NCI-H1436 (cell line): ENCODE results near the gene FOXO3.
"Not testable (repeated sequence)": the region's sequence is repeated elsewhere in the genome, so short reads cannot be mapped to it uniquely, and the experiment has no call there.

Source experiments
- DNase-seq: peaks from one replicate; lab custom pipeline; 2025; lab: John Stamatoyannopoulos, UW

Gene FOXO3

DNA sequence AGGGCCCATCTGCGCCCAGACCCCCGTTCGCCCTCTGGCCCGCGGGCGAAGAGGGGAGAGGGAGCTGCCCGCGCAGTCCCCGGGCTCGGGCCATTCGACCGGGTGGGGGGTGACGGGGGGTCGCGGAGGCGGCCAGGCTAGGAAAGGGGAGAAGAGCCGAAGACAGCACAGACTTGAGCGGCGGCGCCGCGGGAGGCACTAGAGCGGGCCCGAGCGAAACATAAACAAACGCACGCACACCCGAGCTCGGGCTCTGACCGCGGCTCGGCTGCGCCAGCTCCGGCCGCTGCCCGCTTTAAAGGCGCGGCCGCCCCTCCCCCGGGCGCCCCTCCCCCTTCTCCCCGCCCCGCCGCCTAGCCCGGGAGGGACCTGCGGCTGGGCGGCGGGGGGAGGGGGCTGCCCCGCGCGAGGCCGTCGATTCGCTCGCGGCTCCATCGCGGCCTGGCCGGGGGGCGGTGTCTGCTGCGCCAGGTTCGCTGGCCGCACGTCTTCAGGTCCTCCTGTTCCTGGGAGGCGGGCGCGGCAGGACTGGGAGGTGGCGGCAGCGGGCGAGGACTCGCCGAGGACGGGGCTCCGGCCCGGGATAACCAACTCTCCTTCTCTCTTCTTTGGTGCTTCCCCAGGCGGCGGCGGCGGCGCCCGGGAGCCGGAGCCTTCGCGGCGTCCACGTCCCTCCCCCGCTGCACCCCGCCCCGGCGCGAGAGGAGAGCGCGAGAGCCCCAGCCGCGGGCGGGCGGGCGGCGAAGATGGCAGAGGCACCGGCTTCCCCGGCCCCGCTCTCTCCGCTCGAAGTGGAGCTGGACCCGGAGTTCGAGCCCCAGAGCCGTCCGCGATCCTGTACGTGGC, at the start of gene FOXO3:
TSS of gene FOXO3 (plus strand) at position 455 of the 846 bp plus-strand sequence. CDS start at position 747, 292 bp downstream.
- peak; percentile 71 for DNase-seq

DNA sequence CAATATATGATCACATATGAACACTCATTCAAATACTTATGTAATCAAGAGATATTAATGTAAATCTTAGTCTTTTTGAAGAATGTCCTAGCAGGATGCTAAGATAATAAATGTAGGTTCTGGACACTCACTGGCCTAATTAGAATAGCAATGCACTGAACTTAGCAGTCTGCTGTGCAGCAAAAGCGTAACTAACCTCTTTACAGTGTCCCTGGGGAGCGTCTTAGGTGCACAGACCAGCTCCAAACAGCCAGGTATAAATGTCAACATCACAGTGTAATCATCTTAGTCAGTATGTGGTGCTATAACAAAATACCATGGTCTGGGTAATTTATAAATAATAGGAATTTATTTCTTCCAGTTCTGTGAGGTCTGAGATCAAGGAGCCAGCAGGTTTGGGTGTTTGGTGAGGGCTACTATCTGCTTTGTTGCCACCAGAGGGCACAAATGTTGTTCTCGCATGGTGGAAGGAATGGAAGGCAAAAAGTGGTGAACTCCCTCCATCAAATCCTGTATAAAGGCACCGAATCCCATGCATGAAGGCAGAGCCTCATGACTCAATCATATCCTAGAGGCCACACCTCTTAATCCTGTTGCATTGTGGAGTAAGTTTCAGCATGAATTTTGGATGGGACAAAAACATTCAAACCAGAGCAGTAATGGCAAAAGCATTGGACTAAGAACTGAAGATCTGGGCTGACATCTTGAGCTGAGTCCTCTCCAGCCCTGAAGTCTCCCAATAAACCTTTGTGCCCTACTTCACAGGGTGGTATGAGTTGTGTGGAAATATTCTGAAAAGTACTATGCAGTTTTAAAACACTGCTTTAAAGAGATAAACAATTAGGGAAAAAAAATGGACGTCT, 41.8 kb upstream of the FOXO3 start:
- DNase-seq: no peak

DNA sequence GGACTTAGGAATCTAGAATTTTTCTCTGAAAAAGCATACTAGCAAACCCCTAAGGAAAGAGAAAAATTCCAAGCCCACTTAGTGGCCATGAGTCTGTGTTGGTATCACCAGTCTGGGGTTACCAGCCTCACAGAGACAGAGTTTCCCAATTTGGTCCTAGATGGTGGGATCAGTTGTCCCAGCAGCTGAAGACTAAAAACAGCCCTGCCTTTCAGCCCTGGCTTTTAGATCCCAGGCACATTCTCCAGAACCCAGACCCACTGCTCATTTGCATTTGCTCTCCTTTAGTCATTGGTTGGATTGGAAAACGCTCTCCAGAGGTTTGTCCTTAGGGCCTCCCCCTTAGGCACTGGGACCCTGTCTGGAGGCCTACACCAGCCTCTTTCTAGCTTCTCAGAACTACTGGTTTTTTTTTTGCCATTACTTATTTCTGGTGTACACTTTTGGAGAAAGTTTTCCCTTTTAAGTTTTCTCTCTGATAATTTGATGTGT, 39.1 kb upstream of the FOXO3 start:
- no peak for DNase-seq

DNA sequence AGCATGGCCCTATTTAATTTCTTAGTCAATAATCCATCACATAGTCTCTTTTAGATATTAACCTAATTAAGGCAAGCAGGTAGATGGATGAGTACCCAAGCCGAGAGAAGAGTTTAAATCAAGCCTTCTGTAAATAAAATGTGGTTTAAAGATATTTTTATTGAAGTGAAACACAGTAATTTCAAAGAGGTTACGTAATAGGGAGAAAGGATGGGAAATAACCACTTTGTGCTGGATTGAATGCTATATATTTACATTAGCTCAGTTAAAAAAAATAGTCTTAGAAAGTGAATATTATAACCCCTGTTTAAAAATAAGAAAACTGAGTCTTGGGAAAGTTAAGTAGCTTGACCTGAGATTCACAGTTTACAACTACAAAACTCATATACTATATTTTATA, 37.0 kb upstream of the FOXO3 start:
- DNase-seq: no peak

DNA sequence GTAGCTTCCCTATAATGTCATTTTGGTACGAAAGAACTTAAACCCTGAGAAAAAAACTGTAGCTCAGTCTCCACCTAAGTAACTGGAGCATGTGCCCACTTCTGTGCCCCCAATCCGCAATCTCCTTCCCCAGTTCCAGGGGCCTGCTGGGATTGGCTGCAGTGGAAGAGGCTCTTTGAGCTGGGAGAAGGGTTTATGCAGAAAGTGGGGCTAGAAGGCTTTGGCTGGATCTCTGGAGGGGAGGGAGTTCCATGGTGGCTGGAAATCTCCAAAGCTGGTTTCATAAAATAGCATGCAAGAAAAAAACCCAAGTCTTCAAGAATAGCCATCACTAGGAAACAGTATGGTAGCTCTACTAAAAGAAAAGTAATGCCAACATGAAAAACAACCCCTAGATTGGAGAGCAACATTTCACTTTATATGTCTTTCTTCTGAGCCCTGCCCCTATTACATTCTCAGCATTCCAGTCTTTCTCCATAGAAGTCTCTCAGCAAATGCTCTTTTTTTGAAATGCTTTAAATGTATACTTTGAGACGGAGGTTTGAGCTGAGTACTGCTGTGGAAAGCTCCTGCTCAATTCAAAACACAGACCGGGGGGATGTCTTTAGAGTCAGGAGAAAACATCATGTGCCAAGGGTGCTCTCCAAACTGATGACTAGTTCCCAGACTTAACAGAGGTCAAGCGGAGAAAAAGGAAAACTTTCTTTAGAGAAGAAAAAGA, 36.0 kb upstream of the FOXO3 start:
- no peak for DNase-seq

DNA sequence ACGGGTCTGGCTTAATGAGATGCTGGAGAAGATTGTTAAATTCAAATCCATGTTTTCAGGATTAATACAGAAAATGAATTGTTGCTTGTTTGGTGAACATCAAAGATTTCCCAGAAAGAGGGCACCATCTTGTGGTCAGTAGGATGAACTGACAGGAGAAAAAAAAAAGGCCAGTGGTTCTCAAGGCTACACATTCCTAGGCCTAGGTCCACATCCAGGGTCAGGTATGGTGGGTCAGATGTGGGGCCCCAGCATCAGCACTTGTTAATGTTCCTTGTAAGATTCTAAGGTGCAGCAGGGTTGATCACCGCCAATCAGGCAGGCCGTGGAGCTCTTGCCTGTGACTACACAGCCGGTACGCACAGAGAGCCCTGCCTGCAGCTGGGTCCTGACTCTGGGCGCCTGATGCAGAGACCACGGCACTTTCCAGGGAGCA, 34.0 kb upstream of the FOXO3 start:
- no peak for DNase-seq

DNA sequence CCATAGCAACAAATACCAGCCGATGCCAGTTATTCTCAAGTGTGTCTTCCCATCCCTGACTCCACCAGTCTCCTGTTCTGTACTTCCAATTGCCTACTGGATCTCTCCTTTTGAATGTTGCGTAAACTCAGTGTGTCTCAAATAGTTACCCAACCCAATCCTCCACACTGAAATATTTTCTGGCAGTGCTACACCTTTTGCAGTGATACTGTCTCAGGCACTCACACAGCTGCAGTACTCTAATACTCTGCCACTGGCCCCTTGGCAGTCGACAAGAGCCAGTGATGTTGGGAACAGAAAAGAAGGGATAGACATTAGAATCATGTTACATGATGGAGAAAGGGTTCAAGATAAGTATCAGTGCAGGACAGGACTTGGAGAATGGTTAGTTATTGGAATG, 31.8 kb upstream of the FOXO3 start:
- DNase-seq: no peak

DNA sequence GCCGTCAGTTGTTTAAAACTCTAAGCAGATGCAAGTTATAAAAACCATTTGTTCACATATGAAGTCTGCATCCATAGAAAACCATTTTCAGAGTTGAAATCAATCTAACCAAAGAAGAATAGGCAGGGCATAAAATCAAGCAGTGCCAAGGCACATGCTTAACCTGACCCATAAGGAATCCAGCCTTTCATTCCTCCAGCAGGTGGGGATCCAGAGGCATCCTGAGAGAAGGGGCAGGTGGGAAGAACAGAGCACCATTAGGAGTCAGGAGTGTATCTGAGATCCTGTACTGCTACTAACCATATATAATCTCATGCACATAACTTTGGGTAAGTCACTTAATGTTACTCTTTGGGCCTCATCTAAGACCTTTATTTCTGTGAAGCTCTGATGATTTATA, 29.4 kb upstream of the FOXO3 start:
- no peak for DNase-seq

DNA sequence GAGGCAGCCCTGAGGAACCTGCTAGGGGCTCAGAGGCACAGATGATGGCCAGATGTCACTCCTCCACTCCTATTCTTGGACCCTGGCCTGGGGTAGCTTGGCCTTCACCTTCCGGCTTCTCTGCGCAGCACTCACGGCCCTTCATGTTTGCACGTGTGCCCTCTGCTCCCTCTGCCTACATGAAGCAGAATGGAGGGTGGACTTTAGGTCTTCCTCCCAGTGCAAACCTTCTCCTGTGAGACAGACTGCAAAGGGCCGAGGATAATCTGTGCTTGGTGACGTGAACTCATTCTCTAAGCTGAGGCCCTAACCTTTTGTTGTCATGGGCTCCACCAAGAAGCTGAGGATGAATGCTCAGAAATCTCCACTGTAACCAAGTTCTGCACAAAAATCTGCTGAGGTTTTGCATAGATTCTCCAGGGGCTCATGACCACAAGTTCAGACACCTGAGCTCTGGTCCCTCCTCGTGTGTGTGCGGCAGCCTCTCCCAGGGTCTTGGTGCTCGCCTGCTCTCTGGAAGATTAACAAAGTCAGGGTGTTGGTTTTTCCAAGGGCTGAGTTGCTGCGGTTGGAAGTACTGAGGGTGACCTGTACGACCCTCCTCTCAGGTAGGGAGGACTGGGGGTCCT, 25.5 kb upstream of the FOXO3 start:
- no peak for DNase-seq

DNA sequence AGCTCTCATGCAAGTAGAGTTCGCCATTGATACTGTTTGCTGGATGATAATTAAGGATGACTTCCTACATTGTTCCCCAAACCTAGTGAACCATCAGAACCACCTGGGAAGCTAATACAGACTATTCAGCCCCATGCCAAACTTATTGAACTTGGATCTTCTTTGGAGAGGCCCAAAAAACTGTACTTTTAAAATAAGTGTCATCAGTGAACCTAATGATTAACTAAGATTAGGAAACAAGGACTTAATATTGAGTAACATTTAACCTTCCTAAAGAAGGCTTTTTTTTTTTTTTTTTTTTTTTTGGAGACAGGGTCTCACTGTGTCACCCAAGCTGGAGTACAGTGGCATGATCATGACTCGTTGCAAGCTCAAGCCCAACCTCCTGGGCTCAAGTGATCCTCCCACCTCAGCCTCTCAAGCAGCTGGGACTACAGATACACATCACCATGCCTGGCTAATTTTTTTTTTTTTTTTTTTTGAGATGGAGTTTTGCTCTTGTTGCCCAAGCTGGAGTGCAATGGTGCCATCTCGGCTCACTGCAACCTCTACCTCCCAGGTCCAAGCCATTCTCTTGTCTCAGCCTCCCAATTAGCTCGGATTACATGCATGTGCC, 24.7 kb upstream of the FOXO3 start:
- DNase-seq: not testable (repeated sequence)

DNA sequence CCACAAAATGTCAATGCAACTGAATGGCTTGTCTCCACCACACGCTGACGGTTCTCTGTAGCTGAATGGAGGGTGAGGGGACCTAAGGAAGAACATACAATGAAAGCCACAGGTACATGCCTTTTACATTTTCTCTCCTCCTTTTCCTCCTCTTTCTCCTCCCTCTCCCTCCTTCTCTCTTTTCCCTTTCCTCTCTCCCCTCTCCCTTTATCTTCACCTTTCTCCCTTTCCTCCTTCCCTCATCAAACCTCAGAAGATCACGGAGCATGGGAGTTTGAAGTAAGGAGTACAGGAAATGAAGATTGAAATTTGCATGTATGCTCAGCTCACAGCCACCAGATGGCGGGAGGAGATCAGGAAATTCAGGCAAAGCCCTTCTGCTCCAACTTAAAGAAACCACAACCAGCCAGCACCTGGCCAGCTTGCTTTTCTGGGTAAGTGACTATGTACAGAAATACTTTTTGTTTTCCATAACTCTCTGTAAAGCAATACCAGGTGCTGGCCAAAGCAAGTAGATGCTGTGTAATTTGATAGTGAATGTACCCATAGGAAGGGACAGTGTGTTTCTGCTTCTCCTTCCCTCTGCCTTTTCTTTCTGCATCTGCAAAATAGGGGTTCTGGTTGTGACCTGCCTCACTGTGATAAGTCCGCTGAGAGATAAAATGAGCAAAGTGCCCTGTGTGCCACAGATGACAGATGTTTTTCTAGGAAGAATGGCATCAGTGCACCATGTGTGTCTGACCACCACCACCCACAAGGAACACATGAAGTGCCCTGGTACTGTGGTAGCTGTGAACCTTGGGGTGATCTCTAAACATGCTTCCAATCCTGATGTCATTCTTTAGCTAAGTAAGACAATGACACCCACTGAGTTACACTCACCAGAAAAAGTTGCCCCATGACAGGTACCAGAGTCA, 18.6 kb upstream of the FOXO3 start:
- DNase-seq: peak; percentile 77

DNA sequence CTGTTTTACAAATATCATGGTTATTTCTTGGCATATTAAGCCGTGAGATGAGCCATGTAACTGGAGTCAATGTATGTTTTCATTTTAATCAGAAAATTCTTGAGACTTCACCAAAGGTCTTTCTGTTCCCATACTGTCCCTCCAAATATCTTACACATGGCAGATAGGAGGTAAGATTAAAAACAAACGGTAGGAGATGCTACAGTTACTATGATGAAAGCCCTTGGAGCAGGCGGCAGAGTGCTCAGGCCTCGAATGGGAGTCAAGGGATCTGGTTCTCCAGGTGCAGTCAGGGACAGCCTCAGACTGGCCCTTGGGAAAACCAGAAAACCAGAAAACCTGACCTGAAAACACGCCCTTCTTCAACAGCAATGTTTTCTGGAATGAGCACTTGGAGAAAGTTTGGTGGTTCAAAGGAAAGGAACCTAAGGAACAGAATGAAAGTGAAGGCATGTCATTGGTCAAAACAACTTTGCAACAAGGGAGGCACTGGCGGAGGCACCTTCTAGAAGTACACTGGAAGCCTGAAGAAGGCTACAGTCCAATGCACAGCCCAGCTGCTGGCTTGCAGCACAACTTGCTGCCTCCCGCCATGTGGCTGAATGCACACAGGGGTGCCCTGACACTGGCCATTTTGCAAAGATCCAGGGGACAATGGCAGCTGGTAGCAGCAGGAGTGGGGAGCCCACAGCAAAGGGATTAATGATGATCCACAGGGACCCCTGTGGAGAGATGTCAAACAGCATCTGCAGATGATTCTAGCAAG, 17.4 kb upstream of the FOXO3 start:
- no peak for DNase-seq

DNA sequence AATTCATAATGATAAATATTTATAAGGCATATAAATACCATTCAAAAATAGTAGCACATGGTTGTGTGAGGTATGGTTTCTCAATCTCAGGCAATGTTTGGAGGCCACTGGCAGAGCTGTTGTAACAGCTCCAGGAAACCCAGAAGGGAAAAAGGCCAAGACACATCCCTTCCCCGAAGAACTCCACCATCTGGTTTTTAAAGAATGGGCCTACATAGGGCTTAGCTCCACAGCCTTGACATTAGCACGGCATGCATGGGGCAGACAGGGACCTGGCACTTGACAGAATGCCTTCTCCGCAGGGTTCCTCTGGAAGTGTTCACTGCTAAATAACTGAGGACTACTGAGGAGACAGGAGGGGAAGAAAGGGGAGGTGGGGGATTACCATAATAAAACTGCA, 16.1 kb upstream of the FOXO3 start:
- no peak for DNase-seq

DNA sequence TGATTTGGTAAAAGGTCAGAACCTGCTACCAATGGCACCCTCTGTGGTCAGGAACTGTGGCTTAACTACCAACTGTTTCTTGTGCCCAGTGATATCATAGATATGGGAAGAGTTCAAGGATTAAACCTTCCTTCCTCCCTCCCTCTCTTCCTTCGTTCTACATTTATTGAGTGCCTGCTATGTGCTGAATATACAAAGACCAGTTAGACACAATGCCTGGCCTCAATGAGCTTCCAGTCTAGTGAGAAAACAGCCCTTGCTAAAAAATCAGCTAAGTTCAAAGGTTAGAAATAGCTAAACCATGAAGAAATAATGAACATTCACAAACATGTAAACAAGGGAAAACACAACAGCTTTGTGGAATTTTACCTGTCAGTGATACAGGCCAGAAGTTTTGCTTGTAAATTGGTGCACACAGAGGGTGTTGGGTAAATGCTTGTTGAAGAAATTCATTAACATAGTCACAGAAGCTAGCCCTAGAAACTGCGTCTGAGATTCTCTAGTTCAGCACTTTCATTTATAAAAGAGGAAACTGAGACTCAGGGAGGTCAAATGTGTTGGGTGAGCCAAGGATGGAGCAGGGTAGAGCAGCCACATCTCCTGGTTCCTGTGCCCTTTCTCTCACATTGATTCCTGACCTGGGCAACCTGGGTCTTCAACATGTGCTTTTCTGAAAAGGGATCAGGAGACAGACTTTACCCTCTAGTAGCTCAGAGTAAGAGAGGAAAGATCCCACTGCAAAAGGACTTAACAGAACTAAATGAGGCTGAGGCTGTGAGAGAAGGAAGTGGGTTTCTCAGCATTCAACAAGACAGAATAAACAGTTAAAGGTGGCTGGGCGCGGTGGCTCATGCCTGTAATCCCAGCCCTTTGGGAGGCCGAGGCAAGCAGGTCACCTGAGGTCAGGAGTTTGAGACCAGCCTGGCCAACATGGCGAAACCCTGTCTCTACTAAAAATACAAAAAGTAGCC, 14.4 kb upstream of the FOXO3 start:
- no peak for DNase-seq

DNA sequence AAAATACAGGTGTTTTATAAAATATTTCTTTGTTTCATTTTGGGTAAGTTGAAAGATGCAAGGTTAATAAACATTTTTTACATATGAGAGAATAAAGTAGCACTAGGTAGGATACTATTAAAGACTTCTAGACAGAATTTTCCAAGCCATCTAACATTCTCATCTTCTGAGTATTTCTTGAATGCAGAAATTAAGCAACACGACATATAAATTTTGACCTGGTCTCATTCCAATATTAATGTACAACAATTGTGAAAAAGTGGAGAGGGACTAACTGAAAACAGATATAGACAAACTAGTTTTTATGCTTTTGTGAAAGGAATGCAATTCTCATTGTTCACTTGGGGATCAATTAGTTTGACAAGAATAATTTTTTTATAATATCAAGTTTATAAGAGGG, 11.5 kb upstream of the FOXO3 start:
- no peak for DNase-seq

DNA sequence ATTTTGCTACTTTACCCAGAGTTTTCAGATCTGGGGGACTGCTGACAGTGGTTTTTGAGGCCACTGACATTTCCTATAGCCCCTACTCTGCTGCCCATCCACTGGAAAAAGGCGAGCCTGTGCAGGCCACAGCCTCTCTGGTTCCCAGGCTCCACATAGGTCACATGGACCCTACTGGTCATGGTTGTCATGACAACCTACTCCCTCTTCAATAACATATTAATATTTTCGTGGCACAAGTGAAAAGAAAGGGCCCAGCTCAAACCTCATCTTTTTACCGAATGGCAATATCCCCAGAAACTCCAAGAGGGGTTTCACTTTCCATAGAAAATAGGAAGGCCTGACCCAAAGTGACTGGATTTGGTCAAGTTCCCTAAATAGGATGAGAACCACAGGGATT, 11.0 kb upstream of the FOXO3 start:
- DNase-seq: no peak

DNA sequence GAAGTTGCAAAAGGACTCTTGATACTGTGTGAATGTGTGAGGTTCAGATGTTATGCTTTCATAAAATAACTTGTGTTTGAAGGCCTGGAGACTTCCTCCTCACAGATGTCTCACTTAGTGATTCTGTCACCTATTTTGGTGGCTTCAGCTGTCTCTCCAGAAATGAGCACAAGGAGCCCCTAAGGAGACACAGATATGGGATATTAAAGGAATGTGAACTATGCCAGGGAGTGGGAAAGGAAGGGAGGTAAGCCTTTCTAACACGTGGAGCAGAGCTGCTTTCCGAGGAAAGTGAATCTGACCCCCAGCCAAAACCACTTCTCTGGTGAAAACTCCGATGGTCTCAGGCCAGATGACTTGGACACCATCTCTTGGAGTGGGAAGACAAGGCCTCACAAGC, 10.5 kb upstream of the FOXO3 start:
- DNase-seq: no peak

DNA sequence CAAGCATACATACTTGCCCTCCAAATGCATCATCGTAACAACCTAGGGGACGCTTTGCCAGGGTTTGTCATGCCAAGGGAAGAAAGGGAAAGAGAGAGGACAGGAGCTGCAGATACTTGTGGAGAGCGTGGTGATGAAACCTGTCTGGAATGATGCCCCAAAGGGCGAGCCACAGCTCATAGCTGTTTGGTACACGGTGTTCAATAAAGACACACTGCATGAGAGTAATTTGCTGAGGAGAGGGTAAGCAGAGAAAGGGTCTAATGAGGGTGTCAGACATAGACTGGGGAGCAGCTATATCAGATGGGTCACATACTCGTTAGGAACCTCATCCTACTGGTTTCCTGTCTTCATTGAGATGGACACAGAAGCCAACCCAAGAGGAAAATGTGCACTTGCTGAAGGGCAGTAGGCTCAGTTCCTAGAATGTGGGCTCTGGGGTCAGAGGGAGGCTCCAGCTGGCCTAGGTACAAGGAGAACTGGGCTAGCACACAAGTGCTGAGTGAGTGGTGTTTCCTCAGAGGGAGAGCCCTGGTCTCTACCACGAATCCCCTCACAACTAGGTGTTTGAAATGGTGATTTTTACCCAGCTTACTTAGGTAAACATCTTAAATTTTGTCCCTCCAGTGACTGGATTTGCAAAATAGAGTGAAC, 5.2 kb upstream of the FOXO3 start:
- no peak for DNase-seq
